Ishikawa (cell line): ENCODE data around the gene JPH4.
A peak's percentile ranks its signal among the peaks of the same experiment; 100 is the strongest.

Experiments used
- CEBPB ChIP-seq: IDR thresholded peaks from 2 replicates; pipeline ENCODE4 v1.6.1; 2012
- CREB1 ChIP-seq: IDR thresholded peaks from 2 replicates; pipeline ENCODE4 v1.6.1; 2012; ENCODE audit warnings: low read depth
- EGR1 ChIP-seq: IDR thresholded peaks from 2 replicates; pipeline ENCODE4 v1.6.1; 2012
- EP300 ChIP-seq: IDR thresholded peaks from 2 replicates; pipeline ENCODE4 v1.6.1; 2012; ENCODE audit warnings: borderline replicate concordance
- FOXM1 ChIP-seq: IDR thresholded peaks from 2 replicates; pipeline ENCODE4 v1.6.1; 2012; ENCODE audit warnings: low read depth, borderline replicate concordance
- MAX ChIP-seq: IDR thresholded peaks from 2 replicates; pipeline ENCODE4 v1.6.1; 2012
- NFIC ChIP-seq: IDR thresholded peaks from 2 replicates; pipeline ENCODE4 v1.6.1; 2012
- RAD21 ChIP-seq: IDR thresholded peaks from 2 replicates; pipeline ENCODE4 v1.6.1; 2012; ENCODE audit warnings: low read depth
- REST ChIP-seq: IDR thresholded peaks from 2 replicates; pipeline ENCODE4 v1.6.1; 2012; ENCODE audit warnings: low read depth, mild to moderate bottlenecking
- TAF1 ChIP-seq: IDR thresholded peaks from 2 replicates; pipeline ENCODE4 v1.6.1; 2012; ENCODE audit warnings: low read depth, mild to moderate bottlenecking
- TCF12 ChIP-seq: IDR thresholded peaks from 2 replicates; pipeline ENCODE4 v1.6.1; 2012; ENCODE audit warnings: low read depth
- TEAD4 ChIP-seq: IDR thresholded peaks from 2 replicates; pipeline ENCODE4 v1.6.1; 2012
- USF1 ChIP-seq: IDR thresholded peaks from 2 replicates; pipeline ENCODE4 v1.6.1; 2012
- YY1 ChIP-seq: IDR thresholded peaks from 2 replicates; pipeline ENCODE4 v1.6.1; 2012; ENCODE audit warnings: low read depth
- ZBTB7A ChIP-seq: IDR thresholded peaks from 2 replicates; pipeline ENCODE4 v1.6.1; 2012; ENCODE audit warnings: low read depth

The JPH4 gene

GRCh38 chr14:23540141-23540469 is 38.5 kb downstream of the JPH4 start:
- TF ChIP-seq RAD21 (no peak), TEAD4 (no peak), EP300 (no peak), FOXM1 (no peak), TAF1 (no peak), CREB1 (no peak)

GRCh38 chr14:23539248-23540140 is 39.1 kb downstream of the JPH4 start:
- TF ChIP-seq ZBTB7A (peak; percentile 76), TEAD4 (no peak), RAD21 (peak; percentile 58), EP300 (no peak), CEBPB (no peak)

GRCh38 chr14:23538785-23539184 is 39.8 kb downstream of the JPH4 start:
- no peak for TF ChIP-seq TEAD4
- TF ChIP-seq TCF12 = no peak
- TF ChIP-seq ZBTB7A = no peak
- no peak for TF ChIP-seq TAF1
- TF ChIP-seq REST = no peak
- no peak for TF ChIP-seq RAD21
- TF ChIP-seq FOXM1 = no peak
- no peak for TF ChIP-seq EGR1
- TF ChIP-seq MAX = no peak
- no peak for TF ChIP-seq CEBPB
- no peak for TF ChIP-seq NFIC
- no peak for TF ChIP-seq EP300
- no peak for TF ChIP-seq USF1
- no peak for TF ChIP-seq CREB1
- no peak for TF ChIP-seq YY1

- TF ChIP-seq RAD21 (no peak), ZBTB7A (no peak)
These were observed 40.4 kb downstream of the JPH4 start for GRCh38 chr14:23538050-23538718.

- TF ChIP-seq RAD21 (no peak), USF1 (no peak), FOXM1 (no peak), TCF12 (no peak), CEBPB (no peak), EP300 (no peak)
These were observed 41.1 kb downstream of the JPH4 start for GRCh38 chr14:23537351-23538049.

- TF ChIP-seq CEBPB (no peak), FOXM1 (no peak), USF1 (no peak), ZBTB7A (no peak), EGR1 (no peak), REST (no peak), CREB1 (no peak), NFIC (no peak), TCF12 (no peak), TAF1 (no peak), EP300 (no peak), YY1 (no peak), TEAD4 (no peak), MAX (no peak), RAD21 (no peak)
These were observed 42.1 kb downstream of the JPH4 start for GRCh38 chr14:23536494-23536893.
